ENCODE data around the gene TMEM178B.

DNA sequence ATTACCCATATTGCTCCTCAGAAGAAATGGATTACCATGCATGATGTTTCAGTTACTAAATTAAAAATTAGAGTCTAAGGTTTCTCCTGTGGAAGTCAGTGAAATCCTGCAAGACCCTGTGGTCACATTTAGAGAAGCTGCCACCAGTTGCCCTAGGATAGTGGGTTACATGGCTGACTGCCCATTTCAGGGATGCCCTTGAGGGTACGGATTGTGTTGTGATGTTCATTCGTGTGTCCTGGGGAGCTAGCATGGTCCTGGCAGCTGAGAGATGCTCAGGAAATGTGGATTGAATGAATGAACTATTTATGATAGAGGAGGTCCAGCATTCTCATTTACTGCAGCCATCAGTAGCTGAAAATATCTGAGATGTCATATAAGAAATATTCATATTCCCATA lies 55.1 kb downstream of the TMEM178B start:
- TF ChIP-seq, protein P1, sequence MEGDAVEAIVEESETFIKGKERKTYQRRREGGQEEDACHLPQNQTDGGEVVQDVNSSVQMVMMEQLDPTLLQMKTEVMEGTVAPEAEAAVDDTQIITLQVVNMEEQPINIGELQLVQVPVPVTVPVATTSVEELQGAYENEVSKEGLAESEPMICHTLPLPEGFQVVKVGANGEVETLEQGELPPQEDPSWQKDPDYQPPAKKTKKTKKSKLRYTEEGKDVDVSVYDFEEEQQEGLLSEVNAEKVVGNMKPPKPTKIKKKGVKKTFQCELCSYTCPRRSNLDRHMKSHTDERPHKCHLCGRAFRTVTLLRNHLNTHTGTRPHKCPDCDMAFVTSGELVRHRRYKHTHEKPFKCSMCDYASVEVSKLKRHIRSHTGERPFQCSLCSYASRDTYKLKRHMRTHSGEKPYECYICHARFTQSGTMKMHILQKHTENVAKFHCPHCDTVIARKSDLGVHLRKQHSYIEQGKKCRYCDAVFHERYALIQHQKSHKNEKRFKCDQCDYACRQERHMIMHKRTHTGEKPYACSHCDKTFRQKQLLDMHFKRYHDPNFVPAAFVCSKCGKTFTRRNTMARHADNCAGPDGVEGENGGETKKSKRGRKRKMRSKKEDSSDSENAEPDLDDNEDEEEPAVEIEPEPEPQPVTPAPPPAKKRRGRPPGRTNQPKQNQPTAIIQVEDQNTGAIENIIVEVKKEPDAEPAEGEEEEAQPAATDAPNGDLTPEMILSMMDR (IDR thresholded peaks at IDR 0.05; ENCODE audit: poor library complexity) = no peak
- TF ChIP-seq EZH2 (IDR thresholded peaks at IDR 0.05; ENCODE audit: borderline replicate concordance) (no peak), EZH2phosphoT487 (IDR thresholded peaks at IDR 0.05; ENCODE audit: low read depth, severe bottlenecking, unreplicated experiment) (no peak)
